ENCODE results near the gene E2F4.

- no peak for TF ChIP-seq CTCF (conservative IDR thresholded peaks at IDR 0.05; ENCODE audit: low read depth in 2 of 2)
- TF ChIP-seq POLR2AphosphoS5 (IDR thresholded peaks at IDR 0.05; ENCODE audit: low read depth) = no peak
- TF ChIP-seq EZH2 (IDR thresholded peaks at IDR 0.05; ENCODE audit: low read depth, unreplicated experiment) = no peak
- TF ChIP-seq CREB1 (CRISPR knock-in tag; IDR thresholded peaks at IDR 0.05; ENCODE audit: low read depth) = no peak
- TF ChIP-seq EZH2phosphoT487 (IDR thresholded peaks at IDR 0.05; ENCODE audit: unreplicated experiment) = no peak
- TF ChIP-seq REST (IDR thresholded peaks at IDR 0.05; ENCODE audit: unreplicated experiment) = no peak
- TF ChIP-seq STAT1 (IDR thresholded peaks at IDR 0.05; ENCODE audit: unreplicated experiment) = no peak
- TF ChIP-seq ZNF114 (CRISPR knock-in tag; IDR thresholded peaks at IDR 0.05) = no peak
- TF ChIP-seq ZNF331 (CRISPR knock-in tag; IDR thresholded peaks at IDR 0.05; ENCODE audit: low read depth) = no peak
- no peak for TF ChIP-seq JUNB (IDR thresholded peaks at IDR 0.05; ENCODE audit: unreplicated experiment)
Observed at GRCh38 chr16:67235816-67236562, 44.0 kb downstream of the E2F4 start.
